Measurements from ENCODE around the gene LRP4. TPM values are rescaled to one million over a fixed set of nuclear protein-coding genes. Genes with fewer than 3 reads are reported as not detected.
A peak's percentile ranks its signal among the peaks of the same experiment; 100 is the strongest.
"Not testable (repeated sequence)": the region's sequence is repeated elsewhere in the genome, so short reads cannot be mapped to it uniquely, and the experiment has no call there.

The LRP4 gene
- total and polyA plus RNA-seq, 9 donors = 4.4 to 20.6 (median 11.6) TPM

DNA sequence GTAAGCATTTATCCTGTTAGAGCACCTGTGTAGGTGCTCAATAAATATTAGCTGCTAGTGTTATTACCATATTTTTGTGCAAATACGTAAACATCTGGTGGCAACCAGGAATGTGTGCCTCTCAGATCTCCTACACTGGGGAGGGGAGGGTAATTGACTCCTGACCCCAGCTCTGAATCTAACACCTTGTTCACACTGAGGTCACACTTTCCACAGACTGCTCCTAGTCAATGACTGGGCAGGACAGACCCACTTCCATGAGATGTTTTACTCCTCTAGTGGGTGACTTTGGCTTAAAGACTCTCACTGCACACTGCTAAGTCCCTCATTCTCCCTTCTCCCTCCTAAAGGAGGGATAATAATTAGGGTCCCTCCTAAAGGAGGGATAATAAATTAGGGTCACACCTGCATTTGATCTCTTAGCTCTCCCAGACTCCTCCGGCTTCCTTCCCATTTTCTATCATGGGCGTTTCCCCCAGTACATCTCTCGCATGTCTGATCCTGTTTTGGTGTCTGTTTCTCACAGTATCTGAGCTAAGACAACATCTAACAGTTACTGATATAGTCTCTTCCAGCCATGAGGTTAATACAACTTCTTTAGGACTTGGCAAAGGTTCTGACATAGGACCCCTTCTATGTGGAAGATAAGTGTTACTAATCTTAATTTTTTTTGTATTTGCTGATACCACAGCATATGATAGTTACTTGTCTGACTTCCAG, 26.2 kb upstream of the LRP4 start:
- 86 to 89% (median 87%) methylated on average over 4 of the region's 4 CpGs for WGBS, 3 donors
- Histone ChIP-seq H3K4me3 (no peak overlapping the region), H3K27ac (no peak overlapping the region)

DNA sequence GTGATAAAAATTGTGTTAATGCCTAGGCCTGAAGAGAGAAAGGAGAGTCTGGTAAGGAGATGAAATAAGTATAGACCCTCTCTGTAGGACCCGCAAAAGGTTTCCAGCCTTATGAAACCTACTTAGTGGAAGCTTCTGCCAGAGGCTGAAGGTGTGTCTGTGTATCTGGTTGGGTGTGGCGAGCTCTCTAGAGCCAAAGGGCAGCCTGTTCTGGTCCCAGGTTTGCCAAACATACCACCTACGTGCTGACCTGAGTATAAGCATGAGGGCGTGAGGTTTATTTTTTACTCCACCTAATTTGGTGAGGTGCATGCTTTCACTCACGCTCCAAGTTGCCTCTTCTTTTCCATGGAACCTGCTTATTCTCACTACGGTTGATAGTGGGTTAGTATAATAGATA, 23.8 kb upstream of the LRP4 start:
- TF ChIP-seq POLR2A (IDR thresholded peaks at IDR 0.05) (no peak), EP300 (IDR thresholded peaks at IDR 0.05) (no peak)
- TF ChIP-seq, protein P1, sequence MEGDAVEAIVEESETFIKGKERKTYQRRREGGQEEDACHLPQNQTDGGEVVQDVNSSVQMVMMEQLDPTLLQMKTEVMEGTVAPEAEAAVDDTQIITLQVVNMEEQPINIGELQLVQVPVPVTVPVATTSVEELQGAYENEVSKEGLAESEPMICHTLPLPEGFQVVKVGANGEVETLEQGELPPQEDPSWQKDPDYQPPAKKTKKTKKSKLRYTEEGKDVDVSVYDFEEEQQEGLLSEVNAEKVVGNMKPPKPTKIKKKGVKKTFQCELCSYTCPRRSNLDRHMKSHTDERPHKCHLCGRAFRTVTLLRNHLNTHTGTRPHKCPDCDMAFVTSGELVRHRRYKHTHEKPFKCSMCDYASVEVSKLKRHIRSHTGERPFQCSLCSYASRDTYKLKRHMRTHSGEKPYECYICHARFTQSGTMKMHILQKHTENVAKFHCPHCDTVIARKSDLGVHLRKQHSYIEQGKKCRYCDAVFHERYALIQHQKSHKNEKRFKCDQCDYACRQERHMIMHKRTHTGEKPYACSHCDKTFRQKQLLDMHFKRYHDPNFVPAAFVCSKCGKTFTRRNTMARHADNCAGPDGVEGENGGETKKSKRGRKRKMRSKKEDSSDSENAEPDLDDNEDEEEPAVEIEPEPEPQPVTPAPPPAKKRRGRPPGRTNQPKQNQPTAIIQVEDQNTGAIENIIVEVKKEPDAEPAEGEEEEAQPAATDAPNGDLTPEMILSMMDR (IDR thresholded peaks at IDR 0.05) = no peak
- no peak overlapping the region for H3K27ac ChIP-seq
- intact Hi-C loops (cut with DNase I) = no loop called here

More for the DNA sequence above, 26.2 kb upstream of the LRP4 start:
- TF ChIP-seq, protein P1 (IDR thresholded peaks at IDR 0.05) = no peak
- TF ChIP-seq EP300 (IDR thresholded peaks at IDR 0.05) = no peak
- no peak for TF ChIP-seq POLR2A (IDR thresholded peaks at IDR 0.05)
- H3K4me1 ChIP-seq (ENCODE audit: insufficient read depth) = no peaks in the 10 kb centered on the region
- intact Hi-C loops (cut with DNase I) = no loop called here
- no peak for DNase-seq
- no peaks in the 10 kb centered on the region for H3K36me3 ChIP-seq
- H3K27me3 ChIP-seq = no peaks in the 10 kb centered on the region
- no peaks in the 10 kb centered on the region for H3K9me3 ChIP-seq

DNA sequence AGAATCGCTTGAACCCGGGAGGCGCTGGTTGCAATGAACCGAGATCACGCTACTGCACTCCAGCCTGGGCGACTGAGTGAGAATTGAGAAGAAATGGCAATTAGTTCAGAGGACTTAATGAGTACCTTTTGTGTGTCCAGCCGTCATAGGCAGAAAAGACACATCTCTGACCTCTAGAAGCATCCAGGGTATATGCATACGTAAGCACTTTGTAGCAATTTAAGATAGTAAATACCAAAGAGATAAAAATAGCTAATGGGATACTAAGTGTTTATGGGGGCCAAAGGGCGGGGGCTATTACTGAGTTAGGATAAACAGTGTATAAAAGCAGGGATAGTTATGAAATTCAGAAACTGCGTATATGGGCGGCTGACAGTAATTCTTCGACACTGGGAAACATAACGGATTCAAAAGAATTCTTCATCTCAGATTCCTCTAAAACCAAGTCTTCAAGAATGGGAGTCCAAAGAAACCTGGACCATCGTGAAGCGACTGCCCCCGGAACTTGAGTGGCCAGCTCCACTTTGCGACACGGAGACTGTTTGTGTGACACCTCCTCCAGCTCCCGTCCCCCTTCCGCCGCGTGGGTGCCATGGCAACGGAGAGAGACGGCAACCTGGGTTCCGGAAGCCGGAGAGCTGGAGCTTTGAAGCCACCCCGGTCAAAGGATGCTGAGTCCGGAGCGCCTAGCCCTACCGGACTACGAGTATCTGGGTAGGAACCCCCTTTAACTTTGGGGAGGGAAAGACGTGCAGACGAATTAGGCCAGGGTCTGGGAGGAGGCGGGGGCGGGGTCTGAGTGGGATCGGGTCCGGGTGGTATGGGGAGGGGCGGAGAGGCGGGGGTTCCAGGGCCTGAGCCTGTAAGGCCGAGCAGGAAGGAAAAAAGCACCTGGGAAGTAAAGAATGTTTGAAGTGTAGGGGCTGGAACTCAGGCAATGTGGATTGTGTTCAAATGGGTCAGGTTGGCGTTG, 18.1 kb upstream of the LRP4 start, which contains the start of gene CSTPP1:
CSTPP1 (plus strand) TSS at position 624 of the 973 bp plus-strand sequence; CDS start at position 669, 45 bp downstream.
- Histone ChIP-seq H3K36me3 (no peaks in the 10 kb centered on the region), H3K4me3 (peak within 1 kb of the TSS; percentile 53), H3K4me1 (ENCODE audit: insufficient read depth) (peaks cover 2% of the 10 kb centered on the region), H3K27ac (peak within 1 kb of the TSS in 1 of 2 donors; percentile 34), H3K9me3 (no peaks in the 10 kb centered on the region), H3K27me3 (no peaks in the 10 kb centered on the region)
- DNase-seq = peak; percentile 93 to 95 (median 95)
- 16 to 19% (median 17%) methylated on average over 41 of the region's 41 CpGs for WGBS, 3 donors
- intact Hi-C loops (cut with DNase I) = no loop called here
- TF ChIP-seq, protein P1 (IDR thresholded peaks at IDR 0.05) = peak in 1 of 3 donors; percentile 17
- TF ChIP-seq EP300 (IDR thresholded peaks at IDR 0.05) = no peak

More for the DNA sequence above, 23.8 kb upstream of the LRP4 start:
- Histone ChIP-seq H3K9me3 (no peaks in the 10 kb centered on the region), H3K4me1 (ENCODE audit: insufficient read depth) (no peaks in the 10 kb centered on the region), H3K4me3 (no peak overlapping the region), H3K36me3 (no peaks in the 10 kb centered on the region), H3K27me3 (no peaks in the 10 kb centered on the region)
- WGBS, 3 donors = 95 to 97% (median 96%) methylated on average over 6 of the region's 6 CpGs
- no peak for DNase-seq

DNA sequence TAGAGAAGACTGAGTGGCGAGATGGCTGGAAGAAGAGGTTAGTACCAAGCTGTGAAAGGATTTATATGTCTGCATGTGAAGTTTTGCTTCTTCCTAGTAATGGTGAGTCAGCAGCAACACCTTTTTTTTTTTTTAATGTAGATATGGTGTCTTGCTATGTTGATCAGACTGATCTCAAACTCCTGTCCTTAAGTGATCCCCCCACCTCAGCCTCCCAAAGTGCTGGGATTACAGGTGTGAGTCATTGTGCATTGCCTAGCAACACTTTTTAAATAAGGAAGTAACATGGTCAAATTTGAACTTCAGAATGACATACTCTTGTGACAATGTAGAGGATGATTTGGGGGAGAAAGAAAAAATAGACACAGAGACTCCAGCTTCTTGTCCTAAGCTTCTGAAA, 11.7 kb upstream of the LRP4 start:
- no peak for DNase-seq
- Histone ChIP-seq H3K4me3 (no peak overlapping the region), H3K9me3 (no peaks in the 10 kb centered on the region), H3K27me3 (no peaks in the 10 kb centered on the region), H3K4me1 (ENCODE audit: insufficient read depth) (no peaks in the 10 kb centered on the region), H3K27ac (no peak overlapping the region), H3K36me3 (no peaks in the 10 kb centered on the region)
- intact Hi-C loops (cut with DNase I) = no loop called here
- TF ChIP-seq POLR2A (IDR thresholded peaks at IDR 0.05) (no peak), EP300 (IDR thresholded peaks at IDR 0.05) (no peak)
- TF ChIP-seq, protein P1 (IDR thresholded peaks at IDR 0.05) = no peak
- WGBS, 3 donors = 72 to 93% (median 92%) methylated on average over 1 of the region's 1 CpG

DNA sequence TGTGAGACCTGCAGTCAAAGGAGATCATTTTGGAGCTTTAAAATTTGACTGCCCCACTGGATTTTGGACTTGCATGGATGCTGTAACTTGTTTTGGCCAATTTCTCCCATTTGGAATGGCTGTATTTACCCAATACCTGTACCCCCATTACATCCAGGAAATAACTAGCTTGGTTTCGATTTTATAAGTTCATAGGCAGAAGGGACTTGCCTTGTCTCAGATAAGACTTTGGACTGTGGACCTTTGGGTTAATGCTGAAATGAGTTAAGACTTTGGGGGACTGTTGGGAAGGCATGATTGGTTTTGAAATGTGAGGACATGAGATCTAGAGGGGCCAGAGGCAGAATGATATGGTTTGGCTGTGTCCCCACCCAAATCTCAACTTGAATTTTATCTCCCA, 10.4 kb upstream of the LRP4 start:
- DNase-seq; H3K9me3 ChIP-seq; H3K36me3 ChIP-seq; H3K4me1 ChIP-seq (ENCODE audit: insufficient read depth); H3K4me3 ChIP-seq; H3K27ac ChIP-seq; H3K27me3 ChIP-seq; intact Hi-C loops (cut with DNase I): not testable (repeated sequence)
- WGBS, 3 donors = 65 to 88% (median 71%) methylated on average over 1 of the region's 1 CpG

DNA sequence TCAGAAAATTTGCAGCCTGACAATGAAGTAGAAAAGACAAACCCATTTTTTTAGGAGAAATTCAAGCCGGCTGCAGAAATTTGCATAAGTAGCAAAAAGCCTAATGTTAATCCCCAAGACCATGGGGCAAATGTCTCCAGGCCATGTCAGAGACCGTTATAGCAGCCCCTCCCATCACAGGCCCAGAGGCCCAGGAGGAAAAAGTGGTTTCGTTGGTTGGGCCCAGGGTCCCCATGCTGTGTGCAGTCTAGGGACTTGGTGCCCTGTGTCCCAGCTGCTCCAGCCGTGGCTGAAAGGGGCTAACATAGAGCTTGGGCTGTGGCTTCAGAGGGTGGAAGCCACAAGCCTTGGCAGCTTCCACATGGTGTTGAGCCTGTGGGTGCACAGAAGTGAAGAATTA, 9.6 kb upstream of the LRP4 start:
- DNase-seq; H3K4me3 ChIP-seq; H3K4me1 ChIP-seq (ENCODE audit: insufficient read depth); H3K36me3 ChIP-seq; H3K27me3 ChIP-seq; intact Hi-C loops (cut with DNase I); H3K9me3 ChIP-seq; H3K27ac ChIP-seq: not testable (repeated sequence)
- WGBS, 3 donors = 80 to 87% (median 86%) methylated on average over 4 of the region's 4 CpGs

All from ovary (tissue), 9 donors.